ENCODE measurements around the gene FIGN. TPM values are rescaled to one million over a fixed set of nuclear protein-coding genes. Genes with fewer than 3 reads are reported as not detected.

The FIGN gene
- total and polyA plus RNA-seq, 10 of the 15 experiments (the other 5 are each of a cell fraction or from before 2014, with no cell fraction given): under 0.01 to 0.01 TPM; not detected in 8

DNA sequence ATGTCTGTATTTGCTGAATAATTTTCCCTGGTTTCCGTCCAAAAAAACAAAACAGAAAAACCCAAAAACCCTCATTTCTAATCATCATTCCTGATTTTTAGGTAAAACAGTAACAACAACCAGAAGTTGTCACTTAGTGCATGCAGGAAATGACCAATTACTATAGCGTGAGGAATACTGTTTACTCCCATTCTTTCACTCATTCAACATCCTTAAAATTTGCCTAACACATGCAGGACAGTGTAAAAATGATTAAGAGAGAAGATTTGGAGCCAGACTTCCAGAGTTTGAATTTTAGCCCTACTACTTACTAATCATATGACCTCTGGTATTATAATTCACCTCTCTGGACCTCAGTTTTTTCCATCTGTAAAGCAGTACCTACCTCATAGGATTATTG lies 83.1 kb downstream of the FIGN start:
- Histone ChIP-seq H3K27ac (ENCODE audit: control insufficient read depth, insufficient read depth) (no peak overlapping the region), H3K4me3 (no peak overlapping the region), H3K36me3 (ENCODE audit: control insufficient read depth in 2 of 2, insufficient read depth in 2 of 2, low read length in 1 of 2) (no peaks in the 10 kb centered on the region), H2AFZ (ENCODE audit: control insufficient read depth, low read depth, low read length) (no peak overlapping the region), H3K4me2 (ENCODE audit: control insufficient read depth, insufficient read depth) (no peak overlapping the region), H4K20me1 (ENCODE audit: control insufficient read depth, insufficient read depth) (no peaks in the 10 kb centered on the region), H3K4me1 (ENCODE audit: control insufficient read depth, insufficient read depth, low read length) (no peaks in the 10 kb centered on the region), H3K79me2 (ENCODE audit: control insufficient read depth, insufficient read depth, low read length) (no peaks in the 10 kb centered on the region), H3K9me3 (replicated peaks; ENCODE audit: control insufficient read depth, insufficient read depth, low read length) (no peaks in the 10 kb centered on the region), H3K9ac (ENCODE audit: control insufficient read depth, insufficient read depth, low read length) (no peak overlapping the region), H3K27me3 (replicated peaks in 1 of 2; ENCODE audit: control insufficient read depth in 2 of 2, insufficient read depth in 2 of 2, low read length in 1 of 2) (no peaks in the 10 kb centered on the region)
- DNase-seq (ENCODE audit: low read depth, low spot score): no peak
- ChIA-PET POLR2A (no interaction called here), SMC1A (ENCODE audit: uncharacterized antibody, unreplicated experiment) (no interaction called here), RAD21 (ENCODE audit: unreplicated experiment) (no interaction called here), CTCF (no interaction called here)
- WGBS (ENCODE audit: insufficient coverage, insufficient replicate concordance, low lambda C conversion rate, missing lambda C conversion rate): 3% methylated on average over 2 of the region's 2 CpGs
- no peak for TF ChIP-seq SIX5 (IDR thresholded peaks at IDR 0.05; ENCODE audit: low read depth, low read length, severe bottlenecking)
- no peak for TF ChIP-seq NFYA (IDR thresholded peaks at IDR 0.05; ENCODE audit: borderline replicate concordance, low read depth, low read length)
- TF ChIP-seq, protein P1, sequence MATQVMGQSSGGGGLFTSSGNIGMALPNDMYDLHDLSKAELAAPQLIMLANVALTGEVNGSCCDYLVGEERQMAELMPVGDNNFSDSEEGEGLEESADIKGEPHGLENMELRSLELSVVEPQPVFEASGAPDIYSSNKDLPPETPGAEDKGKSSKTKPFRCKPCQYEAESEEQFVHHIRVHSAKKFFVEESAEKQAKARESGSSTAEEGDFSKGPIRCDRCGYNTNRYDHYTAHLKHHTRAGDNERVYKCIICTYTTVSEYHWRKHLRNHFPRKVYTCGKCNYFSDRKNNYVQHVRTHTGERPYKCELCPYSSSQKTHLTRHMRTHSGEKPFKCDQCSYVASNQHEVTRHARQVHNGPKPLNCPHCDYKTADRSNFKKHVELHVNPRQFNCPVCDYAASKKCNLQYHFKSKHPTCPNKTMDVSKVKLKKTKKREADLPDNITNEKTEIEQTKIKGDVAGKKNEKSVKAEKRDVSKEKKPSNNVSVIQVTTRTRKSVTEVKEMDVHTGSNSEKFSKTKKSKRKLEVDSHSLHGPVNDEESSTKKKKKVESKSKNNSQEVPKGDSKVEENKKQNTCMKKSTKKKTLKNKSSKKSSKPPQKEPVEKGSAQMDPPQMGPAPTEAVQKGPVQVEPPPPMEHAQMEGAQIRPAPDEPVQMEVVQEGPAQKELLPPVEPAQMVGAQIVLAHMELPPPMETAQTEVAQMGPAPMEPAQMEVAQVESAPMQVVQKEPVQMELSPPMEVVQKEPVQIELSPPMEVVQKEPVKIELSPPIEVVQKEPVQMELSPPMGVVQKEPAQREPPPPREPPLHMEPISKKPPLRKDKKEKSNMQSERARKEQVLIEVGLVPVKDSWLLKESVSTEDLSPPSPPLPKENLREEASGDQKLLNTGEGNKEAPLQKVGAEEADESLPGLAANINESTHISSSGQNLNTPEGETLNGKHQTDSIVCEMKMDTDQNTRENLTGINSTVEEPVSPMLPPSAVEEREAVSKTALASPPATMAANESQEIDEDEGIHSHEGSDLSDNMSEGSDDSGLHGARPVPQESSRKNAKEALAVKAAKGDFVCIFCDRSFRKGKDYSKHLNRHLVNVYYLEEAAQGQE (IDR thresholded peaks at IDR 0.05; ENCODE audit: low read depth, low read length): no peak
- TF ChIP-seq SMC3 (IDR thresholded peaks at IDR 0.05; ENCODE audit: borderline replicate concordance, low read length): no peak
- no peak for TF ChIP-seq POLR2AphosphoS5 (IDR thresholded peaks at IDR 0.05; ENCODE audit: low read length)
- TF ChIP-seq CBFB (IDR thresholded peaks at IDR 0.05; ENCODE audit: low read depth): no peak
- no peak for TF ChIP-seq TBL1XR1 (IDR thresholded peaks at IDR 0.05; ENCODE audit: low read depth, low read length)
- TF ChIP-seq MEF2A (IDR thresholded peaks at IDR 0.05; ENCODE audit: insufficient read depth, low read depth, low read length): no peak
- no peak for TF ChIP-seq NBN (IDR thresholded peaks at IDR 0.05)
- TF ChIP-seq POLR2AphosphoS2 (IDR thresholded peaks at IDR 0.05; ENCODE audit: low read depth, low read length): no peak
- TF ChIP-seq, protein P2, sequence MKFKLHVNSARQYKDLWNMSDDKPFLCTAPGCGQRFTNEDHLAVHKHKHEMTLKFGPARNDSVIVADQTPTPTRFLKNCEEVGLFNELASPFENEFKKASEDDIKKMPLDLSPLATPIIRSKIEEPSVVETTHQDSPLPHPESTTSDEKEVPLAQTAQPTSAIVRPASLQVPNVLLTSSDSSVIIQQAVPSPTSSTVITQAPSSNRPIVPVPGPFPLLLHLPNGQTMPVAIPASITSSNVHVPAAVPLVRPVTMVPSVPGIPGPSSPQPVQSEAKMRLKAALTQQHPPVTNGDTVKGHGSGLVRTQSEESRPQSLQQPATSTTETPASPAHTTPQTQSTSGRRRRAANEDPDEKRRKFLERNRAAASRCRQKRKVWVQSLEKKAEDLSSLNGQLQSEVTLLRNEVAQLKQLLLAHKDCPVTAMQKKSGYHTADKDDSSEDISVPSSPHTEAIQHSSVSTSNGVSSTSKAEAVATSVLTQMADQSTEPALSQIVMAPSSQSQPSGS (IDR thresholded peaks at IDR 0.05; ENCODE audit: low read length): no peak
- no TSS peak for BruUV-seq (replicated peaks)
- intact Hi-C loops (cut with micrococcal nuclease; ENCODE audit: unreplicated experiment): no loop called here
- FAIRE-seq: no peak
- ATAC-seq: no peak
- in situ Hi-C loops (cut with MboI): no loop called here
